ENCODE measurements around the gene KRCC1.
A peak's percentile ranks its signal among the peaks of the same experiment; 100 is the strongest.

KRCC1 gene

GRCh38 chr2:88097891-88098557, 42.4 kb upstream of the KRCC1 start:
- Histone ChIP-seq H3K27me3 (ENCODE audit: control insufficient read depth in 3 of 3, insufficient read depth in 3 of 3, low read depth in 1 of 3, low read length in 3 of 3) (no peaks in the 10 kb centered on the region), H3K23ac (ENCODE audit: low read depth, low read length, poor library complexity) (no peak overlapping the region), H2AFZ (ENCODE audit: low read length) (no peak overlapping the region), H3K4me2 (ENCODE audit: insufficient read depth, low read length, poor library complexity, severe bottlenecking) (no peak overlapping the region), H4K8ac (ENCODE audit: low read depth, low read length) (no peak overlapping the region), H4K91ac (ENCODE audit: low read depth, low read length, poor library complexity) (no peak overlapping the region), H2BK120ac (ENCODE audit: low read depth, low read length) (no peak overlapping the region), H3K36me3 (replicated peaks in 1 of 2; ENCODE audit: control insufficient read depth in 2 of 2, insufficient read depth in 2 of 2, low read length in 2 of 2) (no peaks in the 10 kb centered on the region), H2BK15ac (ENCODE audit: low read length) (no peak overlapping the region), H3K18ac (ENCODE audit: low read length) (no peak overlapping the region), H3K4me1 (ENCODE audit: control insufficient read depth in 2 of 2, insufficient read depth in 1 of 2, low read depth in 1 of 2, low read length in 2 of 2) (peaks cover 5 to 21% of the 10 kb centered on the region in 2 donors), H3K14ac (ENCODE audit: low read length) (no peak overlapping the region), H3K9ac (ENCODE audit: low read depth, low read length, poor library complexity) (no peak overlapping the region), H2BK5ac (ENCODE audit: low read length) (no peak overlapping the region), H3K79me1 (ENCODE audit: low read depth, low read length) (no peaks in the 10 kb centered on the region), H3K27ac (replicated peaks; ENCODE audit: low read length) (no peak overlapping the region), H3K4me3 (ENCODE audit: low read length in 2 of 2) (no peak overlapping the region), H2AK5ac (ENCODE audit: low read depth, low read length) (no peak overlapping the region), H3K9me3 (replicated peaks in 1 of 2; ENCODE audit: control insufficient read depth in 2 of 2, insufficient read depth in 1 of 2, low read depth in 1 of 2, low read length in 2 of 2) (no peaks in the 10 kb centered on the region), H3K4ac (ENCODE audit: low read length) (no peak overlapping the region), H2BK12ac (ENCODE audit: low read length) (no peak overlapping the region)
- no peak for DNase-seq (ENCODE audit: low spot score)
- whole genome bisulfite sequencing, 2 donors (ENCODE audit: extremely low coverage in 2 of 2, insufficient read length in 2 of 2, insufficient replicate concordance in 1 of 2) = no CpG with 5 or more reads among the region's 4 CpGs

GRCh38 chr2:88097192-88097591, 41.6 kb upstream of the KRCC1 start:
- Histone ChIP-seq H2AK5ac (ENCODE audit: low read depth, low read length) (no peak overlapping the region), H3K27ac (replicated peaks; ENCODE audit: low read length) (no peak overlapping the region), H3K9me3 (replicated peaks in 1 of 2; ENCODE audit: control insufficient read depth in 2 of 2, insufficient read depth in 1 of 2, low read depth in 1 of 2, low read length in 2 of 2) (no peaks in the 10 kb centered on the region), H3K18ac (ENCODE audit: low read length) (no peak overlapping the region), H2BK15ac (ENCODE audit: low read length) (no peak overlapping the region), H4K91ac (ENCODE audit: low read depth, low read length, poor library complexity) (no peak overlapping the region), H2BK5ac (ENCODE audit: low read length) (no peak overlapping the region), H3K27me3 (ENCODE audit: control insufficient read depth in 3 of 3, insufficient read depth in 3 of 3, low read depth in 1 of 3, low read length in 3 of 3) (no peaks in the 10 kb centered on the region), H2BK12ac (ENCODE audit: low read length) (no peak overlapping the region), H2BK120ac (ENCODE audit: low read depth, low read length) (no peak overlapping the region), H4K8ac (ENCODE audit: low read depth, low read length) (no peak overlapping the region), H3K36me3 (replicated peaks in 1 of 2; ENCODE audit: control insufficient read depth in 2 of 2, insufficient read depth in 2 of 2, low read length in 2 of 2) (no peaks in the 10 kb centered on the region), H3K79me1 (ENCODE audit: low read depth, low read length) (no peaks in the 10 kb centered on the region), H3K4me1 (ENCODE audit: control insufficient read depth in 2 of 2, insufficient read depth in 1 of 2, low read depth in 1 of 2, low read length in 2 of 2) (peaks cover 5 to 21% of the 10 kb centered on the region in 2 donors), H3K9ac (ENCODE audit: low read depth, low read length, poor library complexity) (no peak overlapping the region), H2AFZ (ENCODE audit: low read length) (no peak overlapping the region), H3K14ac (ENCODE audit: low read length) (no peak overlapping the region), H3K4me3 (ENCODE audit: low read length in 2 of 2) (no peak overlapping the region), H3K23ac (ENCODE audit: low read depth, low read length, poor library complexity) (no peak overlapping the region), H3K4me2 (ENCODE audit: insufficient read depth, low read length, poor library complexity, severe bottlenecking) (no peak overlapping the region), H3K4ac (ENCODE audit: low read length) (no peak overlapping the region)
- no CpG with 5 or more reads among the region's 3 CpGs for WGBS, 2 donors (ENCODE audit: extremely low coverage in 2 of 2, insufficient read length in 2 of 2, insufficient replicate concordance in 1 of 2)
- no peak for DNase-seq (ENCODE audit: low spot score)

GRCh38 chr2:88096708-88097107, 41.1 kb upstream of the KRCC1 start:
- no peak overlapping the region for H4K91ac ChIP-seq (ENCODE audit: low read depth, low read length, poor library complexity)
- no peak overlapping the region for H3K4me3 ChIP-seq (ENCODE audit: low read length in 2 of 2)
- H3K9me3 ChIP-seq (replicated peaks in 1 of 2; ENCODE audit: control insufficient read depth in 2 of 2, insufficient read depth in 1 of 2, low read depth in 1 of 2, low read length in 2 of 2) = no peaks in the 10 kb centered on the region
- H2AK5ac ChIP-seq (ENCODE audit: low read depth, low read length) = no peak overlapping the region
- no peak overlapping the region for H4K8ac ChIP-seq (ENCODE audit: low read depth, low read length)
- H3K79me1 ChIP-seq (ENCODE audit: low read depth, low read length) = no peaks in the 10 kb centered on the region
- no peak overlapping the region for H2BK12ac ChIP-seq (ENCODE audit: low read length)
- H3K14ac ChIP-seq (ENCODE audit: low read length) = no peak overlapping the region
- no peak overlapping the region for H3K9ac ChIP-seq (ENCODE audit: low read depth, low read length, poor library complexity)
- no peak overlapping the region for H3K18ac ChIP-seq (ENCODE audit: low read length)
- H2BK5ac ChIP-seq (ENCODE audit: low read length) = no peak overlapping the region
- H3K4me1 ChIP-seq (ENCODE audit: control insufficient read depth in 2 of 2, insufficient read depth in 1 of 2, low read depth in 1 of 2, low read length in 2 of 2) = peaks cover 5 to 21% of the 10 kb centered on the region in 2 donors
- no CpG with 5 or more reads among the region's 5 CpGs for WGBS, 2 donors (ENCODE audit: extremely low coverage in 2 of 2, insufficient read length in 2 of 2, insufficient replicate concordance in 1 of 2)
- H3K4ac ChIP-seq (ENCODE audit: low read length) = no peak overlapping the region
- H3K27me3 ChIP-seq (ENCODE audit: control insufficient read depth in 3 of 3, insufficient read depth in 3 of 3, low read depth in 1 of 3, low read length in 3 of 3) = no peaks in the 10 kb centered on the region
- H3K36me3 ChIP-seq (replicated peaks in 1 of 2; ENCODE audit: control insufficient read depth in 2 of 2, insufficient read depth in 2 of 2, low read length in 2 of 2) = no peaks in the 10 kb centered on the region
- no peak overlapping the region for H2BK120ac ChIP-seq (ENCODE audit: low read depth, low read length)
- no peak overlapping the region for H2BK15ac ChIP-seq (ENCODE audit: low read length)
- H3K27ac ChIP-seq (replicated peaks; ENCODE audit: low read length) = no peak overlapping the region
- H3K4me2 ChIP-seq (ENCODE audit: insufficient read depth, low read length, poor library complexity, severe bottlenecking) = no peak overlapping the region
- H2AFZ ChIP-seq (ENCODE audit: low read length) = no peak overlapping the region
- DNase-seq (ENCODE audit: low spot score) = no peak
- no peak overlapping the region for H3K23ac ChIP-seq (ENCODE audit: low read depth, low read length, poor library complexity)

GRCh38 chr2:88095022-88095421, 39.4 kb upstream of the KRCC1 start:
- no peak overlapping the region for H4K8ac ChIP-seq (ENCODE audit: low read depth, low read length)
- no peak overlapping the region for H3K4ac ChIP-seq (ENCODE audit: low read length)
- no peak overlapping the region for H2BK120ac ChIP-seq (ENCODE audit: low read depth, low read length)
- no peaks in the 10 kb centered on the region for H3K79me1 ChIP-seq (ENCODE audit: low read depth, low read length)
- no peak for DNase-seq (ENCODE audit: low spot score)
- no peaks in the 10 kb centered on the region for H3K36me3 ChIP-seq (replicated peaks in 1 of 2; ENCODE audit: control insufficient read depth in 2 of 2, insufficient read depth in 2 of 2, low read length in 2 of 2)
- no peak overlapping the region for H2BK15ac ChIP-seq (ENCODE audit: low read length)
- H3K23ac ChIP-seq (ENCODE audit: low read depth, low read length, poor library complexity) = no peak overlapping the region
- H3K14ac ChIP-seq (ENCODE audit: low read length) = no peak overlapping the region
- no peak overlapping the region for H2BK12ac ChIP-seq (ENCODE audit: low read length)
- H3K4me1 ChIP-seq (ENCODE audit: control insufficient read depth in 2 of 2, insufficient read depth in 1 of 2, low read depth in 1 of 2, low read length in 2 of 2) = peaks cover 5 to 19% of the 10 kb centered on the region in 2 donors
- H3K4me2 ChIP-seq (ENCODE audit: insufficient read depth, low read length, poor library complexity, severe bottlenecking) = no peak overlapping the region
- H3K27ac ChIP-seq (replicated peaks; ENCODE audit: low read length) = peak overlapping the region; percentile 31
- peak overlapping the region; percentile 82 for H3K18ac ChIP-seq (ENCODE audit: low read length)
- no peak overlapping the region for H2BK5ac ChIP-seq (ENCODE audit: low read length)
- H3K4me3 ChIP-seq (ENCODE audit: low read length in 2 of 2) = no peak overlapping the region
- no CpG with 5 or more reads among the region's 3 CpGs for WGBS, 2 donors (ENCODE audit: extremely low coverage in 2 of 2, insufficient read length in 2 of 2, insufficient replicate concordance in 1 of 2)
- H4K91ac ChIP-seq (ENCODE audit: low read depth, low read length, poor library complexity) = no peak overlapping the region
- no peak overlapping the region for H2AK5ac ChIP-seq (ENCODE audit: low read depth, low read length)
- H3K9me3 ChIP-seq (replicated peaks in 1 of 2; ENCODE audit: control insufficient read depth in 2 of 2, insufficient read depth in 1 of 2, low read depth in 1 of 2, low read length in 2 of 2) = no peaks in the 10 kb centered on the region
- H3K27me3 ChIP-seq (ENCODE audit: control insufficient read depth in 3 of 3, insufficient read depth in 3 of 3, low read depth in 1 of 3, low read length in 3 of 3) = no peaks in the 10 kb centered on the region
- no peak overlapping the region for H3K9ac ChIP-seq (ENCODE audit: low read depth, low read length, poor library complexity)
- H2AFZ ChIP-seq (ENCODE audit: low read length) = peak overlapping the region; percentile 26

Measured in neuronal stem cell (in vitro differentiated cells).